ENCODE data around the gene PEX11A. TPM values are rescaled to one million over a fixed set of nuclear protein-coding genes. Genes with fewer than 3 reads are reported as not detected.

PEX11A gene
- total and polyA plus RNA-seq, 2 of the 8 experiments (the other 6 are each of a cell fraction or from before 2014, with no cell fraction given): 2.9 to 3.0 TPM

GRCh38 chr15:89660556-89660955, 30.0 kb downstream of the PEX11A start:
- ChIA-PET POLR2A (ENCODE audit: partially characterized antibody) (no interaction called here), CTCF (ENCODE audit: partially characterized antibody) (interaction anchor here (1.0 to 4.1 kb wide), 4 partner anchors 11 to 244 kb away, joined by 3 to 42 read pairs (median 3); no protein-coding TSS in a partner anchor)
- no peak for FAIRE-seq
- no peak overlapping the region for H3K4me2 ChIP-seq (ENCODE audit: insufficient read depth in 1 of 2, low read depth in 2 of 2, low read length in 2 of 2)
- no peak overlapping the region for H4K8ac ChIP-seq (ENCODE audit: extremely low read depth, insufficient read depth, low read length)
- no peak overlapping the region for H3K23ac ChIP-seq (ENCODE audit: insufficient read length)
- H2BK5ac ChIP-seq (ENCODE audit: low read depth, low read length): no peak overlapping the region
- no peak overlapping the region for H3K14ac ChIP-seq (ENCODE audit: insufficient read length)
- 78% methylated on average over 2 of the region's 2 CpGs; no CpG with 5 or more reads in 1 of the 2 experiments for WGBS, 2 experiments (ENCODE audit: extremely low coverage in 1 of 2, insufficient coverage in 1 of 2, insufficient read length in 1 of 2, insufficient replicate concordance in 2 of 2, low coverage in 1 of 2, low lambda C conversion rate in 2 of 2, missing lambda C conversion rate in 1 of 2)
- no peak overlapping the region for H3K56ac ChIP-seq (replicated peaks; ENCODE audit: insufficient read length, low read depth, low read length)
- no peak overlapping the region for H3K18ac ChIP-seq (ENCODE audit: extremely low read depth, low read length)
- no peaks in the 10 kb centered on the region for H3K79me2 ChIP-seq (ENCODE audit: control insufficient read depth in 1 of 2, insufficient read depth in 2 of 2, low read length in 2 of 2)
- DNase-seq (ENCODE audit: low read depth in 1 of 2, low spot score in 2 of 2): no peak
- H3K27me3 ChIP-seq (replicated peaks in 1 of 4; ENCODE audit: control insufficient read depth in 3 of 4, extremely low read depth in 1 of 4, insufficient read depth in 3 of 4, low read length in 3 of 4): peaks cover 0 to 12% (median 9%) of the 10 kb centered on the region in 4 experiments; a peak in 5 of 7 replicates
- no peak overlapping the region for H2BK20ac ChIP-seq (ENCODE audit: low read length)
- no peak overlapping the region for H3K27ac ChIP-seq (ENCODE audit: low read depth, low read length)
- H3K23me2 ChIP-seq (ENCODE audit: low read depth, low read length): no peaks in the 10 kb centered on the region
- no peak overlapping the region for H4K91ac ChIP-seq (replicated peaks; ENCODE audit: insufficient read length, low read length)
- H2AFZ ChIP-seq (ENCODE audit: low read length): no peak overlapping the region
- H4K20me1 ChIP-seq (replicated peaks in 1 of 2; ENCODE audit: control insufficient read depth in 1 of 2, insufficient read depth in 2 of 2, low read length in 2 of 2): no peaks in the 10 kb centered on the region
- no peaks in the 10 kb centered on the region for H3K9me3 ChIP-seq (ENCODE audit: insufficient read depth in 2 of 2, low read depth in 1 of 2, low read length in 1 of 2)
- H3K79me1 ChIP-seq (ENCODE audit: low read depth, low read length): no peaks in the 10 kb centered on the region
- H3K36me3 ChIP-seq (ENCODE audit: control insufficient read depth in 2 of 4, insufficient read depth in 4 of 4, low read length in 3 of 4): no peaks in the 10 kb centered on the region
- no peak overlapping the region for H3K4ac ChIP-seq (replicated peaks; ENCODE audit: insufficient read length, low read depth, low read length)
- no peak overlapping the region; a peak in 1 of 7 replicates for H3K9ac ChIP-seq (replicated peaks in 1 of 4; ENCODE audit: extremely low read depth in 1 of 4, low read depth in 3 of 4, low read length in 3 of 4)
- no peak overlapping the region for H3K4me3 ChIP-seq (ENCODE audit: extremely low read depth in 1 of 4, insufficient read depth in 2 of 4, low read depth in 3 of 4, low read length in 4 of 4)
- H4K5ac ChIP-seq (ENCODE audit: insufficient read length, low read depth, low read length): no peak overlapping the region
- H2BK15ac ChIP-seq (ENCODE audit: low read length): no peak overlapping the region
- H3K4me1 ChIP-seq (replicated peaks in 1 of 4; ENCODE audit: control insufficient read depth in 3 of 4, insufficient read depth in 4 of 4, low read length in 3 of 4): peaks cover 0 to 3% (median 0%) of the 10 kb centered on the region in 4 experiments; a peak in 1 of 7 replicates
- H2BK120ac ChIP-seq (replicated peaks; ENCODE audit: low read depth, low read length): no peak overlapping the region
- H2AK5ac ChIP-seq (ENCODE audit: low read depth, low read length): no peak overlapping the region
- no peak overlapping the region for H2BK12ac ChIP-seq (ENCODE audit: low read depth, low read length)
- TF ChIP-seq SIX5 (IDR thresholded peaks at IDR 0.05; ENCODE audit: low read depth, low read length) (no peak), PHF8 (conservative IDR thresholded peaks at IDR 0.05; ENCODE audit: low read depth, low read length) (no peak), POU5F1 (IDR thresholded peaks at IDR 0.05; ENCODE audit: low read depth, low read length) (no peak), CBX8 (IDR thresholded peaks at IDR 0.05; ENCODE audit: borderline replicate concordance, low read depth, low read length) (no peak), RAD21 (IDR thresholded peaks at IDR 0.05 in 1 of 2, conservative IDR thresholded peaks at IDR 0.05 in 1 of 2; ENCODE audit: low read depth in 2 of 2, low read length in 2 of 2) (no peak), BRCA1 (IDR thresholded peaks at IDR 0.05; ENCODE audit: low read depth, low read length) (no peak), SIN3A (conservative IDR thresholded peaks at IDR 0.05 in 1 of 2, IDR thresholded peaks at IDR 0.05 in 1 of 2; ENCODE audit: low read depth in 1 of 2, low read length in 2 of 2) (no peak), CHD2 (IDR thresholded peaks at IDR 0.05; ENCODE audit: low read length) (no peak), ATF2 (IDR thresholded peaks at IDR 0.05; ENCODE audit: low read length) (no peak), HDAC2 (IDR thresholded peaks at IDR 0.05; ENCODE audit: borderline replicate concordance in 1 of 2, low read depth in 2 of 2, low read length in 2 of 2) (no peak), TAF1 (IDR thresholded peaks at IDR 0.05; ENCODE audit: low read depth, low read length) (no peak), RFX5 (IDR thresholded peaks at IDR 0.05; ENCODE audit: borderline replicate concordance, low read depth, low read length) (no peak)
